GM21526 (cell line): Measurements from ENCODE around the gene BHLHE23.
"Not testable (repeated sequence)": the region's sequence is repeated elsewhere in the genome, so short reads cannot be mapped to it uniquely, and the experiment has no call there.

Experiments used
- ATAC-seq: cut with Tn5 transposase; IDR thresholded peaks from one replicate; pipeline ENCODE4 v1.9.1; 2021; ENCODE audit warnings: moderate library complexity; ENCODE audit not compliant: unreplicated experiment, low FRiP score

Gene BHLHE23

DNA sequence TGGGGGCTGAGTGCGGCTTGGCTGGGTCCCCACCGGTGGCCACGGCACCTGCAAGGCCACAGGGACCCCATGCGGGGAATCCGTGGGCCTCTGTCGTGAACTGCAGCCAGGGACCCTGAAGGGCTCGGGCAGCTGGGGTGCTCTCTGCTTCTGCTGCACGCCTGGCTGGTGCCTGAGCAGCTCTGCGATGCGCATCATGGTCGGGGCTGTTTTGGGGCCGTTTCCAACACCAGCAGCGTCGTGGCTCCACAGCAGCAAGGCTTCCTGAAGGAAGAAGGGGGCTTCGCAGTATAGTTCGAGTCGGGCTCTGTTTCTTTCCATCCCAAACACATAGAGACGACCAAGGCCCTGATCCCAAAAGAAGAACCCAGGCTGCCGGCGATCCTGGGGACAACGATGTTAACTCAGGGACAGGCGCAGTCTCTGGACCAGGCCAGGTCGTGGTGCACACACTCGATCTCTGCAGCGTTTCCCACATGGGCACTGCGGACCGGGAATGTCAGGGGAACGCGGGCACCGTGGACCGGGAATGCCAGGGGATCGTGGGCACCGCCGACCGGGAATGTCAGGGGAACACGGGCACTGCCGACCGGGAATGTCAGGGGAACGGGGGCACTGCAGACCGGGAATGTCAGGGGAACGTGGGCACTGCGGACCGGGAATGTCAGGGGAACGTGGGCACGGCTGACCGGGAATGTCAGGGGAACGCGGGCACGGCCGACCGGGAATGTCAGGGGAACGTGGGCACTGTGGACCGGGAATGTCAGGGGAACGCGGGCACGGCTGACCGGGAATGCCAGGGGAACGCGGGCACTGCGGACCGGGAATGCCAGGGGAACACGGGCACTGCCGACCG, 36.8 kb upstream of the BHLHE23 start:
- ATAC-seq: no peak

DNA sequence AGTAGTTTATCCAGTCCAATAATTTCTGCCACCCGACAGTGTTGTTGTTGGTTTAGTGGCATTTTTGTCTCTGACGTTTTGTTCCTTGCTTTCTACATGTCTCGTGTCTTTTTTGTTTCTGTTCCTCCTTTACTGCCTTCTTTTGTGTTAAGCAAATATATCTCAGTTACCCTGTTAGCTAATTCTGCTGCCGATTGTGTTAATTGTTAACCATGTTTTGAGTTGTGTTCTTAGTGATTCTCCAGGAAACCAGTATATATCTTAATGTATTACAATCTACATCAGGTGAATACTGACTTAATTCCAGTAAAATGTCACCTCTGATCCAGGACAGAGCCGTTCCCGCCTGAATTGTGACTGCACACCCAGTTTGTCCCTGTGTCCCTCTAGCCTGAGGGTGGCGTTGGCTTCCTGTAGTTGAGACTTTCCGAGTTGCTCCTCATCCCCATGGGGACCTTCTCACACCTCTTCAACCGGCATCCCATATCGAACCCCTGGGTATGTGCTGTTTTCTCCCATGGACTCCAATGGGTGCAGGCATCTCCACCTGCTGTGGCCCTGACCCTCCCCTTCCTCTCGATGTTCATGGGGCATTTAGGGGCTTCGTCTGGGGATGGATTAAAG, 35.8 kb upstream of the BHLHE23 start:
- ATAC-seq: no peak

DNA sequence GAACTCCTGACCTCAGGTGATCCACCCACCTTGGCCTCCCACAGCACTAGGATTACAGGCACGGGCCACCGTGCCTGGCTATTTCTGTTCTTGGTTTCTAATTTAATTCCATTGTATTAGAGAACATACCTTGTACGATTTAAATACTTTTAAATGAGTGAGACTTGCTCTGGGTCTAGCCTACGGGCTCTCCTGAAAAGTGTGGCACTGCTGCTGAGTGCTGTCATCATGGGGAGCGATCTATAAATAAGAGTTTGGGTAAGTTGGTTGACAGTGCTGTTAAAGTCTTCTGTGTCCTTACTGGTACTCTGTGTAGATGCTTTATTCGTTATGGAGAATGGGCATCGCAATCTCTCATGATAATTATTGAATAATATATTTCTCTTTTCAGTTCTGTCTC, 35.0 kb upstream of the BHLHE23 start:
- no peak for ATAC-seq

DNA sequence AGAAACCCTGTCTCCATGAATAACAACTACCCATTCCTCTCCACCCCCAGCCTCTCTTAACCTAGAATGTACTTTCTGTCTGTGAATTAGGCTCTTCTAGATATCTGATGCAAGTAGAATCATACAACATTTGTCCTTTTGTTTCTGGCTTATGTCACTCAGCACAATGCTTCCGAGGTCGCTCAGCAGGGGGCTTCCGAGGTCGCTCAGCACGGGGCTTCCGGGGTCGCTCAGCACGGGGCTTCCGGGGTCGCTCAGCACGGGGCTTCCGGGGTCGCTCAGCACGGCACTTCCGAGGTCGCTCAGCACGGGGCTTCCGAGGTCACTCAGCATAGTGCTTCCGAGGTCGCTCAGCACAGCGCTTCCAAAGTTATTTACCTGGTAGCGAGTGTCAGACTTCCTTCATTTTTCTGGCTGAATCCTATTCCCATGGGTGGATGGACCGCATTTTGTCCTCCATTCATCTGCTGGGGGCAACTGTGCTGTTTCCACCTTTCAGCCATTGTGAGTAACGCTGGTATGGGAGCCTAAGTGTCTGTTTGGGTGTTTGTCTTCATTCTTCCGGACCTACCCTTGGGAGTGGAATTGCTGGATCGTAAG, 31.0 kb upstream of the BHLHE23 start:
- ATAC-seq: no peak

DNA sequence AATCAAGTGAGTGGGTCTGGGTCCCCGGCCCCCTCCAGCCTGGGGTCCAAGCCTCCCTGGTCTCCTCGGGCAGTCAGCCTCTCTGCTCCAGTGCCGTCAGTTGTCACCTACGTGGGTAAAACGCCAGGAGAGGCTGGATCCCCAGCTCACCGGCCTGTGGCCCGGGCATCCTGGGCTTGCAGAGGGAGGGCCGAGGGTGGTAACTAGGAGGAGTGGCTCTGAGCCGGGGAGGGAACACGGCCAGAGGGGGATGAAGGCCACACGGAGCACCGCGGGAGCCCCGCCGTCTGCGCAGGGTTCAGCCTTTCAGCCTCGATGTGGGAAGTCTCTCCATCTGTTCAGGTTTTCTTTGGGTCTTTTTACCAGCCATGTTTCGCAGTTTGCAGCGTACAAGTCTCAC, 29.5 kb upstream of the BHLHE23 start:
- ATAC-seq: no peak

DNA sequence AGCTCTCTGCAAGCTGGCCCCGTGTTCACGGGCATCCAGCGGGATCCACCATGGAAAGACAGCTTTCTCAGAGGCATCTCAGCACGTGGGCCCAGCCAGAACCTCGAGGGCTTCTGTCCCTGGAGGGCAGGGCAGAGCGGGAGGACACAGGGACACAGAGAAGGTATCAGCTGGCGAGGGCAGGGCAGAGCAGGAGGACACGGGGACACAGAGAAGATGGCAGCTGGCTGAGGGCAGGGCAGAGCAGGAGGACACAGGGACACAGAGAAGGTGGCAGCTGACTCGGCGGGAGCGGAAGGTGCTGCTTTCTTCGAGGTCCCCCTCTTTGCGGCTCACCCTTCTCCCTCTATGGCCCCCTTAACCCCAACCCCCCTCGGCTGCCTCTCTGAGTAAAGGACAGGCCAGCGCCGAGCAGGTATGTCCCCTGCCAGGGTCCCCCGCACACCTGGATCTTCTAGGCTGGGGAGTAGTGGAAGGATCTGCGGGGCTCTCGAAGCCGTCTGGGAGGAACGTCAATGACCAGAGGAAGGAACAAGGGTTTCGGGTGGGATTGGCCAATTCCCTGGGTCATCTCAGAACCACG, 28.9 kb upstream of the BHLHE23 start:
- ATAC-seq: no peak

DNA sequence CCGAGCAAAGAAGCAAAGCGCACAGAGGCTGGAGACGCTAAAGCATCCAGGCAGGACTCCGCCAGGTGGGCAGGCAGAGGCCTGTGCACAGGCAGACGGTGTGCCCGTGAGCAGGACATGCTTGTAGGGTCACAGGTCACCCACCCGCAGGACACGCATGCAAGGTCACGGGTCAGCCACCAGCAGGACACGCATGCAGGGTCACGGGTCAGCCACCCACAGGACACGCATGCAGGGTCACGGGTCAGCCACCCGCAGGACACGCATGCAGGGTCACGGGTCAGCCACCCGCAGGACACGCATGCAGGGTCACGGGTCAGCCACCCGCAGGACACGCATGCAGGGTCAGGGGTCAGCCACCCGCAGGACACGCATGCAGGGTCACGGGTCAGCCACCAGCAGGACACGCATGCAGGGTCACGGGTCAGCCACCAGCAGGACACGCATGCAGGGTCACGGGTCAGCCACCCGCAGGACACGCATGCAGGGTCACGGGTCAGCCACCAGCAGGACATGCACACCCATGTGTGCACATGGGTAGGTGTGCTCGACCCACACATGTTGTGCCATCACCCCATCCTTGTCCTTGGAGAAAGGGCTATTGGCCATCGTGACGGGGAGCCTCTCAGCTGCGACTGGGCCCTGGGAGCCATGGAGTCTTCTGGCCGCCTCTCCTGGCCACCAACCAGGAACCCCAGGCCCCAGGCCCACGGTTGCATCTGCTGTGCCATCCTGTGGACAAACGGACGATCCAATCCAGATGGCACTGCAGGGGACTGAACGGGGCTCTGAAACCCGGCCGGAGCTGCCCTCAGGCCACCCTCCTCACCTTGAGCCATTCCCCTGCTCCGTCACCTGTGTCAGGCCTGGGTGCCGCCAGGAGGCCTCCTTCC, 28.2 kb upstream of the BHLHE23 start:
- ATAC-seq: not testable (repeated sequence)

DNA sequence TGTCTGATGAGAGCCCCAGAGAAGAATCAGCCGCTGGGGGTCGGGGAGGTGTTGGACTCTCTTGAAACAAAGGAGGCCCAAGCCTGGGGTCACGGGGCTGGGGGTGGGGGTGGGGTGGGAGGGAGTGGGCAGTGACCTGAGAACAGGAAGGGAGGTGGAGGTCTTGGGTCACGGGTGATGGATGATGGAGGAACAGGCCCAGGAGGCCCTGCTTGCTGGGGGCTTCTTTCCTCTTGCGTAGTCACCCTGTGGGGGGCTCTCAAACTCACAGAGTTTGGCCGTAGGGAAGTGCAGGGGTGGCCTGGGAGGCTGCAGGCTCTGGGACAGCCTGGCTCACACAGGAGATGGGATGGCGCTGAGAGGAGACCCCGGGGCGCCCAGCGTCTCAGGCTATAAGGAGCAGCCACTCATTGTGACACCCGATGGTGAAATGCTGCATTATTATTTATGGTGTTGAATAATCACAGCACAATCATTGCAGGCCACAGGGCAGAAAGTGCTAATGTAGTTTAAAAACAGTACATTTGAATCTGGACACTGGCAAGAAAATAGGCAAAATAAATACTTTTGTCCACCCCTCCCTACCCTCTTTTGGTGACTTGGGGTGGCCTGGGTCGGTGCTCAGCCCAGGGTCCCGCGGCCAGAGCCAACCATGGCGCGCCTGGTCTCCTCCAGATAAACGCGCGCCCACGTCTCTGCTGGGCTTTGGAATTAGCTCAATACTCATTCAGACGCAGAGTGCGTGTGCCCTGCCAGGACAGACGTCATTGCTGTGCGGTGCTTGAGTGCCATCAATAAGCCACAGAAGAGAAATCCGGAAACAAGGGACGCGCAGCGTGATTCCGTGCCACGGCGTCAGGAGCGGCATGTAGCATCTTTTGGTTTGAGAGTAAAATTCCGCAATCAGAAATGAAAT, 27.3 kb upstream of the BHLHE23 start:
- ATAC-seq: no peak

DNA sequence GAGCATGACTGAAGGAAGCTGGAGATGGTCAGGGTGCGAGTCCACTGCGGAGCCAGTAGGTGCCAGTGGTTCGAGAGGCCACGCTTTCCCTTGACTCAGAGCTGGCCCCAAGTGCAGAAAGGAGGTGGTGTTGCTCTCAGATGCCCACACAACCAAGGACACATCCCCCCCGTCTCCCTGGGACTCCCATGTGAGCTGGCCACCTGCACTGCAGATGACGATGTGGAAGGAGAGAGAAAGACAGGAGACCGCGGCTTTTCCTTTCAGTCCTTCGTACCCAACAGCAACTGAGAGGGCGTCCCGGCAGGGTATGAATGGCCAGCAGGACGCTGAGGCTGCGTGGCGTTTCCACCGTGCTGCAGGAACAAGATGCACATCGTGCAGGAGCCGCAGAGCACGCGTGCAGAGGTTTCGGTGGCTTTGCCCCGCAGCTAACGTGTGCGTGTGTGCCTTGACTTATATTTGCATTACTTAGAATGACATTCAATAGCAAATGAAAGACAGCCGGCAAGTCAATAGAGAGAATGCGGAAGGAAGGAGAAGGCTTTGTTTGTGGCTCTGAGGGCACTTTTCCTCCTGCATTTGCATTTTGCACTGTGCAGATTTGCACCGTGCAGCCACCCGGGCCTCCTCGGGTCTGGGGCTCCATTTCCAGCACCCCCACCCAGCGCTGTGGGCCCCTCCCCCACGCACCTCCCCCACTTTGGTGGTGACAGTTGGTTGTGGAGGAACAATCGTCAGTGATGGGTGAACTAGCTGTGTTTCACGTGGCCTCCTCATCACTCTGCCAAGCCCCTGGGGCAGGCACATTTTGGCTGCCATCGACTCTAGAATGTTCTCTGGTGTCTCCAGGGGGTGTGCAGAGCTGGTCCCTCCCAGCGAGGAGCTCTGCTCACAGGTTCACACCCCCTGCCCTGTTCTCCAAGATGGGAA, 26.4 kb upstream of the BHLHE23 start:
- ATAC-seq: no peak

DNA sequence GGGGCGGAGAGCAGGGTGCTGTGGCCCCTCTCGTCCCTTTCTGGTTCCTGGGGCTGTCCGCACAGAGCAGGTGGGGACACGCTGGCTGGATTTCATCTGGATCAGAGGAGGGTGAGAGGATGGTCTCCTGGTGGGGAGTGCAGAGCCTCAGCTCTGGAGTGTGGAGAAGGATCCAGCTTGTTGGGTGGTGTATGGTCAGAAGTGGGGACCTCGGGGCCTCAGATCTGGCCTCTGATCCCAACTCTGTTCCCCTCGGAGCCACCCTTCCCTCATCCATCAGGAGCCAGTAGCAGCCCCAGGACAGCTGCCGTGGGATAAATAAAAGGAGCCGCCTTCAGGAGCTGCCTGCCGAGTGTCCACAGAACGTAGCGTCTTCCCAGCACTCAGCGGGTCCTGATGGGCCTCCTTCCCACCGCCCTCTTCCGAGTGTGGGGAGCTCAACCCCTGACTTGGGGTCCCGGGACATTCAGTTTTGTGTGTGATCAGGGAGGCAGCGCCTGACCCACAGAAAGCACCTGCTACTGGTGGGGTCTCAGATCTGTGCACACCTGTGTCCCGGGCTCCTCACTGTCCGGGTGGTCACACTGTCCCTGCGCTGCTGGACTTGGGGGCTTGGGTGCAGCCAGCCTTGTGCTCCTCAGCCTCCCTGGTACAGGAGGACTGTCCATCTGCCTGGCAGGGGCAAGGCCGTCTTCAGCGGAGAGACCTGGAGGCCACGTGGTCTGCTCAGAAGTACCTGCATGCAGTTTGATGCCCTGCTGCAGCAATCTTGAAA, 25.4 kb upstream of the BHLHE23 start:
- no peak for ATAC-seq

DNA sequence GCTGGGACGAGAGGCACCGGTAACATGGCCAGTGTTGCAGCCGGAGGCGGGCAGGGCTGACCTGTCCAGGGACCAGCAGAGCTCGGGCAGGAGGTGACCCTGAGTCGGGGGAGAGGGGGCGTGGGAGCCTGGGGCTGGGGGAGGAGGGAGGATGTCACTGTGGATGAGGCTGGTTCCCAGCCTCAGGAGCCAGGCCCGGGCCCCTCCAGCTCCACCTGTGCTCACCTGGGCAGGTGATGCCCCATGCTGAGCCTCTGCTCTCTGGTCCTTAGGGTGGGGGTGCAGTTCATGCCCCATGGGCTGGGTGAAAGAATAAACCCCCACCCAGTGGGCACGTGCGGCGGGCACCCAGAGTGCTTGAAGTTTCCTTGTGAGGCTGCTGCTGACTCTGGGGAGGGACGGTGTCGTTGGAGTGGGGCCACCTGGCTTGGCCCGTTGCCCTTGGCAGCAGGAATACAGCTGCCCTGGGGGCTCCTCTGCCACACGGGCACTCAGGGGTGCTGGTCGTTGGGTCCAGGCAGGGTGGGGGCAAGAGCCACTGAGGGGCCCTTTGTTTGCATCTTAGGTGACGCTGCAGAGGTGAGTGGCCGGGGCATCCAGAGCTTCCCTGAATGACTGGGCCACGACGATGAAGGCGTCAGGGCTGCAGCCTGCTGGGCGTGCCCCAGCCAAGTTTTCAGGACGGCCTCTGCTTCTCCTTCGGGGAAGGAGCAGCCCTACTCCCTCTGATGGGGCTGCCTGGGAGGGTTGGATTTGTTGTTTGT, 24.7 kb upstream of the BHLHE23 start:
- no peak for ATAC-seq

DNA sequence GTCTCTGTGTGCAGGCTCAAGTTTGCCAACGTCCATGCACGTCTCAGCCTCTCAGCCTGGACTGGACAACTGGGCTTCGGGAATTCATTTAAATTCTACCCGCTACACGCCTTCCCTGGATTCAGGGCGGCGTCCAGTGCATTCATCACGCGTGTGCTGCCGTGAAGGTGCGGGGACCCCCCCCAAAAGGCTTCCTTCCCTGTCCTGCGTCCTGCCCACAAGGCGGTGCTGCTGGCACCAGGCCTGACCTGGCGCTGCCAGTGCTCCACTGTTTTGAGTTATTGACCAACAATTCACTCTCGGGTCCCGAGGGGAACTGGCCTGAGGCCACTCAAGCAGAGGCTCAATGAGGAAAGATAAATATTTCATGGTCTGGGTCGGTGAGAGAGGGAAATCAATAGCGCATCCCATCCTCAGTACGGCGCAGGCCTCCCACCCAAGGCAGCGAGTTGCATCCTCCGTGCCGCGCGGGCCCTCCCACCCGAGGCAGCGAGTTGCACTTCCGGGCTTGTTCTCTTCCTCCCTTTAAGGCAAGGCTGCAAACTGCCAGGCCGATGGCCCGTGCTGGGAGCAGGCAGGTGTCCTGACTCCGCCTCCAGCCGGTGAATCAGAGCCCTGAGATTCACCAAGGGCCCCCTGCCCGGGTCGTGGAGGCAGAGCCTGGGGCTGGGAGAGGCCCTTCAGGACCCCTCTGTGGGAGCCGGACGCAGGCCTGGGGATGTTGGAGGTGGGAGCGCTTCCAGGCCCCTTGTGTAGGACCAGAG, 22.8 kb upstream of the BHLHE23 start:
- ATAC-seq: no peak

DNA sequence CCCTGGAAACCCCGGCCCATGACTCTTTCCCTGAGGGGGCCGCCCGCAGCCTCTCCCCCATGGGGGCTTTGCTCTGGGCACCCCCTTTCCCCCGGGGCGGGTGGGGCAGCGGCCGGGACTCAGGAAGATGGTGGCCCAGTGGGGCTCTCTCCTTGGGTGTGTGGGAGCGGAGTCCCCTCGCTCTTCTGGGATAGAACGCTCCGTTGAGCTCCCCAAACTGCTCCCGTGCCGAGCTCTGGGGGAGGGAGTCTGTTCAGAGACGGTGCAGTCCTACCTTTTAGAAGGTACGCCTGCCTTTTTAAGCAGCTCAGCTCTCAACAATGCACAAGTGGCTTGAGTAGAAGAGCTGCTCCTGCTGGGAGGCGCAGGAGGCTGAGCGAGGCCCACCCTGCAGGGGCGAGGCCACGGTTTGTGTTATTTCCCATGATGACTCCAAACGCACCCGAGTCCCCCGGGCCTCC, 21.7 kb upstream of the BHLHE23 start:
- no peak for ATAC-seq

DNA sequence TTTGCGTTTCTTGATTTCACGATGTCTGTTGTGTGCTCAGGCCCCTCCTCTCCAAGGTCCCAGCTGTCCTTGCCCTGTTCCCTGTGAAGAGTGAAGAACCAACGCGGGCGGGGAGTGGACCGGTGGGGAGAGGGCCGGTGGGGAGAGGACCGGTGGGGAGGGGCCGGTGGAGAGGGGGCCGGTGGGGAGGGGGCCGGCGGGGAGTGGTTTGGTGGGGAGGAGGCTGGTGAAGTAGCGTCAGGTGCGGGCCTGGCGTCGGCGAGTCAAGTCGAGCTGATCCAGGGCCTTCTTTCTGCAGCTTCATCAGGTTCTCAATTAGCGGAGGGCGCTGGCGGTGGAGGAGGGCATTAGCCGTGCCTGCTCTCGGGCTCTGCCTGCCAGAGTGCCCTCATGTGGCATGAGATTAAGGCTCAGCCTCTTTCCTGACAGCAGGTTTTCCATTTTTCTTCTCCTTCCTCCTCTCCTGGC, 21.2 kb upstream of the BHLHE23 start:
- ATAC-seq: no peak

DNA sequence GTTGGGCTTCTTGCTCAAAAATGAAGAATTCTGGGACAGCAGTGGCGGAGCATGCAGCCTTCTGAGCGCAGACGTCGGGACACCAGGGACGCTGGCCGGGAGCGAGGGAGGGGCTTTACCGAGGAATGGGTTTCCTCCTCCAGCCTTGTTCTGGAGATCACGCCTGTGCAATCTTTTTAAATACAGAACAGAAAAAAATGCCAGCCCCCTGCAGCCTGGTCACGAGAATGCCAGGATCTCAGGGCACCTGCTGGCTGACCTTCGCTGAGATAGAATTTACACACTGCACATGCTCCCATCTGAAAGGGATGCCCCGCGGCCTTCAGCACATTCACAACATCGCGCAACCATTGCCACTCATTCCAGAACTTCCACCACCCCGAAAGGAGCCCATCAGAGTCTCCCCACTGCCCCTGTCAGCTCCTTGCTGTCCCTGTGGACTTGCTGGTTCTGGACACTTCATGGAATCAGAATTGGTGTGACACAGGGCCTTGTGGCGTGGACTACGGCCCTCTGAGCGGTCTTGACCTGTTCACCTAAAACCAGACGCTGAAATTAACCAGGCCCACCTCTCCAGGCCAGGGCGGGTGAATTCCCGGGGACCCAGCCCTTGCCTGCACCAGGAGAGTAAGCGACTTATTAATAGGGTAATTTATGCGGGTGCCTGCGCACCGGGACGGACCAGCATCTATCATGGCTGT, 20.6 kb upstream of the BHLHE23 start:
- ATAC-seq: no peak
